HG02678 (cell line): ENCODE results near the gene SLC25A44.
"Not testable (repeated sequence)": the region's sequence is repeated elsewhere in the genome, so short reads cannot be mapped to it uniquely, and the experiment has no call there.

Source experiments
- ATAC-seq: cut with Tn5 transposase; IDR thresholded peaks from one replicate; pipeline ENCODE4 v1.9.1; 2021; ENCODE audit warnings: mild to moderate bottlenecking, moderate library complexity; ENCODE audit not compliant: unreplicated experiment

Gene SLC25A44

DNA sequence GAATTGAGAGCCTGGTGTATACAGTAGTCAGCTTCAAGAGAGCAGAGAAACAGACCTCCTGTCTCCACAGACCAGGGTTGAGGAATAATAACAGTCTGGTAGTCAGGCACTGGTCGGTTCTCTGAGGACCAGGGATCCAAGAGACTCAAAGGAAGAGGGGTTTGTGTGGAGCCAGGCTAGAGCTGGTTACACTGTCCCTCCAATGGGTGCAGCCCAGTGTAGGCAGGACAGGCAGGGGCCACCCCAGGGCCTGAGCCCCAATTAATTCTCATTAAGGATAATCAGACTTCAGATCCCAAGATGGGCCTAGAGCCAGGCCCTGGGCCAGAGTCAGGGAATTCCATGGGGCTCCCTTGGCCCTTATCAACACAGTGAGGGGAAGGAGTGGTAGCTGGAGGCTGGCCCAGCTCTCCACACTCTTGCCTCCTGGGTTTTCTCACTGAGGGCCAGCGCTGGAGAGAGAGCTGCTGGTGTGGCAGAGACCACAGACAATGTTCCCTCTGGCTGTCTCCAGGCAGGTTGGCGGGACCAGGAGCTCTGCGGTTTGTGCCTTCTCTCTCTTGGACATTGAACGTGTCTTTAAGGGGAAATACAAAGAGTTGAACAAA is 31.4 kb upstream of the SLC25A44 start:
- no peak for ATAC-seq

GRCh38 chr1:156163712-156164111 is 30.2 kb upstream of the SLC25A44 start:
- no peak for ATAC-seq

DNA sequence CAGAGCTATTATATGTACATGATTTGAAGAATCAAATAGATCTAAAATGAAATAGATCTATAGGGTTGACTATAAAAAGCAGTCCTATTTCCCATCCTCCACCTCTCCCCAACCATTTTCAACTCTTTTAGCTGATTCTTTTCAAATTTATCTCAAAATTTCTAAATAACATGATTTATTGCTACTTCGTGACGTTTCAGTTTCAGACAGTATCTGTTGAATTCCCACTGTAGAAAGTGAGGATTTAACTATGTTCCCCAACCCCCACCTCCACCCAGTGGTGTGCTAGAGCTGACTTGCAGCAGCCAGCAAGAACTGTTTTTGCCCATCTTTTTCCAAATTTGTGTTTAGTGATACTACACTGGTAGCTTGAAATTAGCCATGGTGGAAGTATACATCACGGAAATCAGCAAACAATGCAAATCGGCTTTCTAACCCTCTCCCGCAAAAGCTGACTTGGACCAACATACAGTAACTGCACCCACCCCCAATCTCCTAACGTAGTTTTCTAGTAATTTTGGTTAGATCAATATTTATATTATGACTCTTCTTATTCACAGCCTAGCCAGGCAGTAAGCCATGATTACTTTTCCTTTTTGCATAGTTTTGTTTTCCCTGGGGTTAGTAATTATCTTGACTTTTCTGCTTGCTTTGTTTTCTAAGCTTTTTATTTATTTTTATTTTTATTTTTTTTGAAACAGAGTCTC is 29.6 kb upstream of the SLC25A44 start:
- ATAC-seq: no peak

GRCh38 chr1:156165083-156165482 is 28.8 kb upstream of the SLC25A44 start:
- no peak for ATAC-seq

- no peak for ATAC-seq
Observed at GRCh38 chr1:156167536-156167935, 26.4 kb upstream of the SLC25A44 start.

GRCh38 chr1:156172696-156173470 is 21.0 kb upstream of the SLC25A44 start:
- ATAC-seq: no peak

DNA sequence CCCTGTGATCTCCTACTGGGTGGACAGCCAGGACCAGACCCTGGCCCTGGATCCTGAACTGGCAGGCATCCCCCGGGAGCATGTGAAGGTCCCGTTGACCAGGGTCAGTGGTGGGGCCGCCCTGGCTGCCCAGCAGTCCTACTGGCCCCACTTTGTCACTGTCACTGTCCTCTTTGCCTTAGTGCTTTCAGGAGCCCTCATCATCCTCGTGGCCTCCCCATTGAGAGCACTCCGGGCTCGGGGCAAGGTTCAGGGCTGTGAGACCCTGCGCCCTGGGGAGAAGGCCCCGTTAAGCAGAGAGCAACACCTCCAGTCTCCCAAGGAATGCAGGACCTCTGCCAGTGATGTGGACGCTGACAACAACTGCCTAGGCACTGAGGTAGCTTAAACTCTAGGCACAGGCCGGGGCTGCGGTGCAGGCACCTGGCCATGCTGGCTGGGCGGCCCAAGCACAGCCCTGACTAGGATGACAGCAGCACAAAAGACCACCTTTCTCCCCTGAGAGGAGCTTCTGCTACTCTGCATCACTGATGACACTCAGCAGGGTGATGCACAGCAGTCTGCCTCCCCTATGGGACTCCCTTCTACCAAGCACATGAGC is 17.2 kb upstream of the SLC25A44 start:
- no peak for ATAC-seq

DNA sequence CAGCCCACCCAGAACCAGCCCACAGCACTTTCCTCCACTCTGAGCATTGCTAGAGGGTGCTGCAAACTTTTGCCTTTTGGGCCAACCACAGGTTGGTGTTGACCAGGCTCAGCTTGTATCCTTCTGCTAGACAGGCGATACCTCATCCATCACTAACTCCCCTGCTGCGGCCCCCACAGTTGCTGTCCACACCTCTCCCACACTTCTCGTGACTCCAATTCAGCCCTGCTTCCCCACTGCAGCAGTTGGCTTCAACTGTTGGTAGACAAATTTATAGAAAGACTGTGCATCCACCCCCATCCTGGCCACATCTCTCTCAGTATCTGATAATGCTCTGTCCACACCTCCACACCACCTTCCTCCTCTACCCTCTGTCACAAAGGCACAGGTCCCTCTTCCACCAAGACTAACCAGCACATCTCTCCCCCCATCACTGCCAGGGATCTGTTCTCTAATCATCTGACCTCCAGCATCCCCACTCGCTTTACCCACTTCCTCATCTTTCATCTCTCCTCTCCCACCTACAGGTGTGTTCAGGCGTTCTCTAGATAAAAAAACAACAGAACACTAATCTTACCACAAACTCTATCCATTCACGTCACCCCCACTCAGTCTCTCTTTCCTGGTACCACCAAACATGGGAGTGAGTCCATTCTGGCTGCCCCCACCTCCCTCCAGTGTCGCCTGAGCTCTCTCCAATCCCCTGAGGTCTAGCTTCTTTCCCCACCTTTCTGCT is 15.8 kb upstream of the SLC25A44 start:
- no peak for ATAC-seq

DNA sequence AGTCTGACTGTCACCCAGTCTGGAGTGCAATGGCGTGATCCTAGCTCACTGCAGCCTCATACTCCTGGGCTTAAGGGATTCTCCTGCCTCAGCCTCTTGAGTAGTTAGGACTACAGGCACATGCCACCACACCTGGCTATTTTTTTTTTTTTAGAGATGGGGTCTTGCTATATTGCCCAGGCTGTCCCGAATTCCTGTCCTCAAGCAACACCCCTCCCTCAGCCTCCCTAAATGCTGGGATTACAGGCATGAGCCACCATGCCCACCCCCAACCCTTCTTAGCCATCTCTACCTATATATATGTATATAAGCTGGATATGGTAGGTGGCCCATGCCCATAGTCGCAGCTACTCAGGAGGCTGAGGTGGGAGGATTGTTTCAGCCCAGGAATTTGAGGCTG is 13.4 kb upstream of the SLC25A44 start:
- ATAC-seq: no peak

DNA sequence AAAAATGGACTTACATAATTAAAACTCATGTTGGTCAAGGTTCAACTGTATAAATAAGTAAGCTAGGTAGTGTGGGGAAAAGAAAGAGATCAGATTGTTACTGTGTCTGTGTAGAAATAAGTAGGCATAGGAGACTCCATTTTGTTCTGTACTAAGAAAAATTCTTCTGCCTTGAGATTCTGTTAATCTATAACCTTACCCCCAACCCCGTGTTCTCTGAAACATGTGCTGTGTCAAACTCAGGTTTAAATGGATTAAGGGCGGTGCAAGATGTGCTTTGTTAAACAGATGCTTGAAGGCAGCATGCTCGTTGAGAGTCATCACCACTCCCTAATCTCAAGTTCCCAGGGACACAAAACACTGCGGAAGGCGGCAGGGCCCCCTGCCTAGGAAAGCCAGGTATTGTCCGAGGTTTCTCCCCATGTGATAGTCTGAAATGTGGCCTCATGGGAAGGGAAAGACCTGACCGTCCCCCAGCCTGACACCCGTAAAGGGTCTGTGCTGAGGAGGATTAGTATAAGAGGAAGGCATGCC is 12.4 kb upstream of the SLC25A44 start:
- ATAC-seq: not testable (repeated sequence)

GRCh38 chr1:156182010-156182779 is 11.7 kb upstream of the SLC25A44 start:
- ATAC-seq: not testable (repeated sequence)

GRCh38 chr1:156186347-156187177 is 7.3 kb upstream of the SLC25A44 start:
- ATAC-seq: not testable (repeated sequence)

- ATAC-seq: not testable (repeated sequence)
Observed at GRCh38 chr1:156190265-156190664, 3.6 kb upstream of the SLC25A44 start.

GRCh38 chr1:156191292-156191964 is 2.5 kb upstream of the SLC25A44 start:
- ATAC-seq: no peak

DNA sequence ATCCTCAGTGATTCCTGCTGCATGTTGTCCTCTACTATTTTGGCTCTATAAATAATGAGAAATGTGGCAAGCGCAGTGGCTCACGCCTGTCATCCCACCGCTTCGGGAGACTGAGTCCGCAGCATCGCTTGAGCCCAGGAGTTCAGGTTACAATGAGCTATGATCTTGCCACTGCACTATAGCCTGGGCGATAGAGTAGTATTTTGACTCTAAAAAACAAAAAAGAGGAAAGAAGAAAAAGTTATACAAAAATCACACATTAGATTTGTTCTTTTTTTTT is 756 bp upstream of the SLC25A44 start:
- ATAC-seq: no peak

DNA sequence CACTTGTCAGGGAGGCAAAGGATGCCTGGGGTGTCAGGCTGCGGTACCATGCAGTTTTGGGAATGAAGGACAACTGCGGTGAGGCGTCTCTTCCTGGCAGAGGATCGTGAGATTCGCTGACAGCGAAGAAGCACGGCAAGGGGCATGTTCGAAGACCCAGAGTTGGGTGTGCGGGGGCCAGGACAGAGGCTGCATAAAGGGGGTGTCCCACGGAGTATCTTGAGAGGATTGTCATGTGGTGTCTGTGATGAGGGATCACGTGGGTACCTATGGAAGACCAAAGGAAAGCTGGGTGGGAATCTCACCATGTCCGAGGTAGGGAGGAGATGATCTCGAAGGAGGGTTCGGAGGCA is 372 bp downstream of the SLC25A44 start:
- ATAC-seq: peak; percentile 5

GRCh38 chr1:156195853-156196252 is 1.9 kb downstream of the SLC25A44 start:
- no peak for ATAC-seq

DNA sequence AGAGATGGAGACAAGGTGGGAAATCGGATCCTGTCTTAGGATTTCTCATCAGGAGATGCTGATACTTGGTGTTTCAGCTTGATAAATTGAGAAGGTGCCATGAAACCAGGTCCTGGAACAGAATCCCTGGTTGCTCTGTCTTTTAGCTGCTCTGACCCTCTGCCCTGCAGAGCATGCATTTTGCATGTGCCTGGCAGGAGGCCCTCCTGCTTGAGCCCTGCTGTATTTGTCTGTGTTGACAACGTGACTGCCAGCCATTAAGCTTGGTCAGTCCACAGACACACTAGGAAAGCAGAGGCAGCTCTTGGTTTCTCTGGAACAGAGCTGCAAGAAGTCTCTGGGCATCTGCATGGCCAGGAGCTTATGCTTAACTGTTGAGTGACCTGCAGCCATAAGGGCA is 2.5 kb downstream of the SLC25A44 start:
- no peak for ATAC-seq
